Germinal center (tissue), 1 donor: ENCODE results near the gene FANCI.

Source experiments
- DNase-seq: peaks from one replicate; pipeline ENCODE4 v3.0.0; 2012; ENCODE audit warnings: mixed read lengths, low spot score

Gene FANCI

GRCh38 chr15:89243691-89244573 lies at the start of gene FANCI:
Gene FANCI, plus strand, starts transcription at chr15:89243979. Its CDS starts 3,669 bp downstream, at chr15:89247648.
- DNase-seq = peak; percentile 94

GRCh38 chr15:89194608-89195007 lies 49.2 kb upstream of the FANCI start:
- DNase-seq = no peak

- DNase-seq = no peak
These were observed 47.9 kb upstream of the FANCI start for GRCh38 chr15:89195836-89196235.

- DNase-seq = no peak
These were observed 47.5 kb upstream of the FANCI start for GRCh38 chr15:89196241-89196640.

- no peak for DNase-seq
These were observed 46.8 kb upstream of the FANCI start for GRCh38 chr15:89196994-89197393.

GRCh38 chr15:89197503-89197971 lies 46.2 kb upstream of the FANCI start:
- no peak for DNase-seq

GRCh38 chr15:89198196-89198595 lies 45.6 kb upstream of the FANCI start:
- DNase-seq = no peak

GRCh38 chr15:89198934-89199333 lies 44.8 kb upstream of the FANCI start:
- no peak for DNase-seq

- no peak for DNase-seq
These were observed 44.0 kb upstream of the FANCI start for GRCh38 chr15:89199746-89200145.

GRCh38 chr15:89200182-89200581 lies 43.6 kb upstream of the FANCI start:
- no peak for DNase-seq

- DNase-seq = no peak
These were observed 42.2 kb upstream of the FANCI start for GRCh38 chr15:89201465-89202005.

- no peak for DNase-seq
These were observed 40.0 kb upstream of the FANCI start for GRCh38 chr15:89203705-89204273.

GRCh38 chr15:89205991-89206585 lies 37.7 kb upstream of the FANCI start:
- DNase-seq = no peak

GRCh38 chr15:89206908-89207331 lies 36.9 kb upstream of the FANCI start:
- DNase-seq = peak; percentile 85

GRCh38 chr15:89208256-89208655 lies 35.5 kb upstream of the FANCI start:
- DNase-seq = no peak

- no peak for DNase-seq
These were observed 34.7 kb upstream of the FANCI start for GRCh38 chr15:89209057-89209456.

GRCh38 chr15:89211678-89212170 lies 32.1 kb upstream of the FANCI start:
- DNase-seq = no peak

- DNase-seq = no peak
These were observed 28.2 kb upstream of the FANCI start for GRCh38 chr15:89215627-89216026.

- no peak for DNase-seq
These were observed 26.7 kb upstream of the FANCI start for GRCh38 chr15:89217031-89217430.

- DNase-seq = no peak
These were observed 25.9 kb upstream of the FANCI start for GRCh38 chr15:89217686-89218376.

GRCh38 chr15:89218531-89218930 lies 25.2 kb upstream of the FANCI start:
- no peak for DNase-seq

- DNase-seq = no peak
These were observed 22.2 kb upstream of the FANCI start, which contains the start of gene RLBP1 for GRCh38 chr15:89221543-89221942. Gene RLBP1, minus strand, starts transcription at chr15:89221579. Its CDS starts 2,604 bp downstream, at chr15:89218975.
